Measurements from ENCODE around the gene MAGEB1. TPM values are rescaled to one million over a fixed set of nuclear protein-coding genes. Genes with fewer than 3 reads are reported as not detected.

Gene MAGEB1
- total RNA-seq, 1 experiment from 2014 or later = 0.17 TPM

GRCh38 chrX:30230395-30230794 lies 16.6 kb upstream of the MAGEB1 start, which contains the start of gene MAGEB3:
TSS of gene MAGEB3 (plus strand) at chrX:30230657. CDS start at chrX:30235925, 5,268 bp downstream.
- Mint-ChIP-seq H3K36me3 (ENCODE audit: insufficient read depth in 1 of 3, low read depth in 3 of 3) (peaks cover 0 to 3% (median 0%) of the 10 kb centered on the region in 3 experiments; a peak in 1 of 7 replicates), H3K27ac (no peak within 1 kb of the TSS; a peak in 2 of 7 replicates), H3K9me3 (peaks cover 0 to 45% of the 10 kb centered on the region in 2 experiments; a peak in 4 of 5 replicates), H3K4me3 (no peak within 1 kb of the TSS), H3K27me3 (ENCODE audit: low read depth) (peaks cover 2% of the 10 kb centered on the region; the same call in 1 of the 2 replicates), H3K4me1 (peaks cover 26 to 31% of the 10 kb centered on the region in 2 experiments)
- H2BK12ac ChIP-seq (ENCODE audit: insufficient read length, low read depth, low read length) = no peak within 1 kb of the TSS
- H2BK120ac ChIP-seq (ENCODE audit: low read depth, low read length, poor library complexity, severe bottlenecking) = no peak within 1 kb of the TSS
- no peaks in the 10 kb centered on the region for H3K79me1 ChIP-seq (ENCODE audit: insufficient read depth, low read depth, low read length, poor library complexity, severe bottlenecking)
- no peak within 1 kb of the TSS for H3K9ac ChIP-seq (ENCODE audit: extremely low read depth, insufficient read length, low read length)
- no peak within 1 kb of the TSS for H3K18ac ChIP-seq (ENCODE audit: insufficient read length, low read depth, low read length)
- H3K79me2 ChIP-seq (ENCODE audit: insufficient read depth, low read length) = no peaks in the 10 kb centered on the region
- no peak for TF ChIP-seq CTCF (conservative IDR thresholded peaks at IDR 0.05)
- H3K4ac ChIP-seq (ENCODE audit: low read depth, low read length) = no peak within 1 kb of the TSS
- no peak within 1 kb of the TSS for H3K14ac ChIP-seq (ENCODE audit: insufficient read depth, low read length)
- no peak within 1 kb of the TSS for H3T11ph ChIP-seq (ENCODE audit: low read length)
- no peak within 1 kb of the TSS for H3K23ac ChIP-seq (ENCODE audit: insufficient read length, low read depth, low read length)
- no peak within 1 kb of the TSS for H2AK5ac ChIP-seq (ENCODE audit: insufficient read length, low read length)
- H2BK20ac ChIP-seq (ENCODE audit: low read depth, low read length, poor library complexity, severe bottlenecking) = no peak within 1 kb of the TSS
- WGBS (ENCODE audit: extremely low coverage, insufficient read length, low lambda C conversion rate) = no CpG with 5 or more reads among the region's 4 CpGs
- no peak for DNase-seq
- no peaks in the 10 kb centered on the region for H3K9me3 ChIP-seq (ENCODE audit: control insufficient read depth, low read depth, low read length)
- H3K4me2 ChIP-seq (ENCODE audit: insufficient read depth, insufficient read length, low read length) = no peak within 1 kb of the TSS
- no peak within 1 kb of the TSS for H4K5ac ChIP-seq (ENCODE audit: insufficient read length, low read depth, low read length)
- no peak within 1 kb of the TSS for H3K56ac ChIP-seq (ENCODE audit: insufficient read length, low read depth, low read length)
- no peak within 1 kb of the TSS for H2AFZ ChIP-seq (ENCODE audit: low read length)
- no peak within 1 kb of the TSS for H4K91ac ChIP-seq (ENCODE audit: insufficient read length, low read depth, low read length)
- H2BK5ac ChIP-seq (ENCODE audit: insufficient read length, low read length) = no peak within 1 kb of the TSS
- no peak within 1 kb of the TSS for H3K27ac ChIP-seq (ENCODE audit: insufficient read length, low read depth, low read length)
- H4K8ac ChIP-seq (replicated peaks; ENCODE audit: insufficient read length, low read depth, low read length) = no peak within 1 kb of the TSS
- H4K20me1 ChIP-seq (ENCODE audit: control insufficient read depth, insufficient read depth, insufficient read length) = no peaks in the 10 kb centered on the region
- H3K4me1 ChIP-seq (ENCODE audit: insufficient read depth, low read length) = no peaks in the 10 kb centered on the region; the same call in 1 of the 2 replicates
- H2BK15ac ChIP-seq (ENCODE audit: low read depth, low read length) = no peak within 1 kb of the TSS
- no peaks in the 10 kb centered on the region for H3K23me2 ChIP-seq (ENCODE audit: insufficient read length, low read depth, low read length, poor library complexity, severe bottlenecking)
- no peaks in the 10 kb centered on the region for H3K27me3 ChIP-seq (ENCODE audit: insufficient read depth, low read length)

Measured in H9 (cell line).